Hematopoietic multipotent progenitor cell treated with erythropoietin and hydrocortisone succinate and interleukin-3 and kit ligand, for 8 days (in vitro differentiated cells): ENCODE data around the gene TNFSF12.
A peak's percentile ranks its signal among the peaks of the same experiment; 100 is the strongest.

Experiments
- DNase-seq: peaks from one replicate; pipeline ENCODE4 v3.0.0-alpha.2; 2015

Gene TNFSF12

GRCh38 chr17:7548585-7549400, at the start of gene TNFSF12:
TSS of gene TNFSF12 (plus strand) at chr17:7549058. CDS start at chr17:7549154, 96 bp downstream.
- DNase-seq = peak; percentile 28

GRCh38 chr17:7499161-7499560, 49.7 kb upstream of the TNFSF12 start:
- DNase-seq = no peak

- no peak for DNase-seq
Observed at GRCh38 chr17:7501729-7502128, 47.1 kb upstream of the TNFSF12 start.

- no peak for DNase-seq
Observed at GRCh38 chr17:7502171-7502847, 46.5 kb upstream of the TNFSF12 start.

- DNase-seq = no peak
Observed at GRCh38 chr17:7502987-7503386, 45.9 kb upstream of the TNFSF12 start.

- DNase-seq = no peak
Observed at GRCh38 chr17:7503521-7503920, 45.3 kb upstream of the TNFSF12 start.

GRCh38 chr17:7508145-7508544, 40.7 kb upstream of the TNFSF12 start:
- no peak for DNase-seq

- no peak for DNase-seq
Observed at GRCh38 chr17:7508846-7509245, 40.0 kb upstream of the TNFSF12 start.

- peak; percentile 36 for DNase-seq
Observed at GRCh38 chr17:7509937-7510336, 38.9 kb upstream of the TNFSF12 start.

GRCh38 chr17:7511108-7511507, 37.8 kb upstream of the TNFSF12 start:
- no peak for DNase-seq

- no peak for DNase-seq
Observed at GRCh38 chr17:7512105-7512504, 36.8 kb upstream of the TNFSF12 start.

- no peak for DNase-seq
Observed at GRCh38 chr17:7512824-7513540, 35.9 kb upstream of the TNFSF12 start.

- DNase-seq = no peak
Observed at GRCh38 chr17:7513850-7514419, 34.9 kb upstream of the TNFSF12 start.

GRCh38 chr17:7515911-7516610, 32.8 kb upstream of the TNFSF12 start:
- no peak for DNase-seq

- DNase-seq = peak; percentile 63
Observed at GRCh38 chr17:7523033-7523432, 25.8 kb upstream of the TNFSF12 start.

GRCh38 chr17:7528842-7529241, 20.0 kb upstream of the TNFSF12 start:
- DNase-seq = no peak

- no peak for DNase-seq
Observed at GRCh38 chr17:7530023-7530900, 18.6 kb upstream of the TNFSF12 start.

GRCh38 chr17:7538050-7538449, 10.8 kb upstream of the TNFSF12 start:
- DNase-seq = no peak

- DNase-seq = no peak
Observed at GRCh38 chr17:7538891-7539545, 9.8 kb upstream of the TNFSF12 start.

- no peak for DNase-seq
Observed at GRCh38 chr17:7541074-7541621, 7.7 kb upstream of the TNFSF12 start.

- DNase-seq = no peak
Observed at GRCh38 chr17:7544911-7545310, 3.9 kb upstream of the TNFSF12 start.
